HG03060 (cell line): Measurements from ENCODE around the gene SEMA3G.

Experiments
- ATAC-seq: cut with Tn5 transposase; IDR thresholded peaks from one replicate; pipeline ENCODE4 v1.9.1; 2021; ENCODE audit warnings: low read depth, moderate number of reproducible peaks; ENCODE audit not compliant: unreplicated experiment

The SEMA3G gene

GRCh38 chr3:52444860-52445793, at the start of gene SEMA3G:
TSS of gene SEMA3G (minus strand) at chr3:52445103. CDS start at chr3:52445027, 76 bp downstream.
- no peak for ATAC-seq

GRCh38 chr3:52494445-52494844, 49.5 kb upstream of the SEMA3G start:
- no peak for ATAC-seq

- no peak for ATAC-seq
These were observed 48.5 kb upstream of the SEMA3G start for GRCh38 chr3:52493232-52494017.

DNA sequence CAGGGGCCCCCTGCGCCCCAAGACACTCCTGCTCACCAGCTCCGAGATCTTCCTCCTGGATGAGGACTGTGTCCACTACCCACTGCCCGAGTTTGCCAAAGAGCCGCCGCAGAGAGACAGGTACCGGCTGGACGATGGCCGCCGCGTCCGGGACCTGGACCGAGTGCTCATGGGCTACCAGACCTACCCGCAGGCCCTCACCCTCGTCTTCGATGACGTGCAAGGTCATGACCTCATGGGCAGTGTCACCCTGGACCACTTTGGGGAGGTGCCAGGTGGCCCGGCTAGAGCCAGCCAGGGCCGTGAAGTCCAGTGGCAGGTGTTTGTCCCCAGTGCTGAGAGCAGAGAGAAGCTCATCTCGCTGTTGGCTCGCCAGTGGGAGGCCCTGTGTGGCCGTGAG, 47.2 kb upstream of the SEMA3G start:
- ATAC-seq, result no peak

- no peak for ATAC-seq
These were observed 46.1 kb upstream of the SEMA3G start for GRCh38 chr3:52490939-52491526.

- ATAC-seq, result no peak
These were observed 45.4 kb upstream of the SEMA3G start for GRCh38 chr3:52490035-52490938.

- no peak for ATAC-seq
These were observed 44.5 kb upstream of the SEMA3G start for GRCh38 chr3:52489453-52489852.

DNA sequence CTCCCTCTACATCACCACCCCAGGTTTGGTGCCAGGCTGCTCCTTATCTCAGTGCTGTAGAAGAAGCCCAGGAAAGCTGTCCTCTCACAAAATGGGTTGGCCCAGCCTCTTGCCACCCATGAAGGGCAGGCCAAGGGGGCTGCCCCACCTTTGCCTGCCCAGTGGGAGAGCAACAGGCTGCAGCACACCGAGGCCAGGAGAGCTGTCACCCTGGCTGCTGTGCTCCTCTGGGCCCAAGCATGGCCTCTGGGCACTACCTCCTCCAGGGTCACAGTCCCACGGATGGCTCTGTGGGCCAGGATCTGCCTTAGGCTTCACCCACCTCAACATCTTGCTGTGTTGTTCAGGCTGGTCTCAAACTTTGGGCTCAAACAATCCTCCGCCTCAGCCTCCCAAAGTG, 43.8 kb upstream of the SEMA3G start:
- ATAC-seq, result no peak

- ATAC-seq, result no peak
These were observed 43.1 kb upstream of the SEMA3G start for GRCh38 chr3:52487788-52488691.

DNA sequence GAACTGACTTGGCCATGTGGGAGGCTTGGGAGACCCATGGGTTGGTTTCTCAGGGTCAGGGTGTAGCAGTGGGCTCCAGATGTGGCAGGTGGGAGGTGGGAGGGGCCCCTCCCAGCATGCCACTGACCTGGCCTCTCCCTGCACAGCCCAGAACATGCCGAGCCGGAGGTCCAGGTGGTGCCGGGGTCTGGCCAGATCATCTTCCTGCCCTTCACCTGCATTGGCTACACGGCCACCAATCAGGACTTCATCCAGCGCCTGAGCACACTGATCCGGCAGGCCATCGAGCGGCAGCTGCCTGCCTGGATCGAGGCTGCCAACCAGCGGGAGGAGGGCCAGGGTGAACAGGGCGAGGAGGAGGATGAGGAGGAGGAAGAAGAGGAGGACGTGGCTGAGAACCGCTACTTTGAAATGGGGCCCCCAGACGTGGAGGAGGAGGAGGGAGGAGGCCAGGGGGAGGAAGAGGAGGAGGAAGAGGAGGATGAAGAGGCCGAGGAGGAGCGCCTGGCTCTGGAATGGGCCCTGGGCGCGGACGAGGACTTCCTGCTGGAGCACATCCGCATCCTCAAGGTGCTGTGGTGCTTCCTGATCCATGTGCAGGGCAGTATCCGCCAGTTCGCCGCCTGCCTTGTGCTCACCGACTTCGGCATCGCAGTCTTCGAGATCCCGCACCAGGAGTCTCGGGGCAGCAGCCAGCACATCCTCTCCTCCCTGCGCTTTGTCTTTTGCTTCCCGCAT, 42.3 kb upstream of the SEMA3G start:
- ATAC-seq, result no peak

DNA sequence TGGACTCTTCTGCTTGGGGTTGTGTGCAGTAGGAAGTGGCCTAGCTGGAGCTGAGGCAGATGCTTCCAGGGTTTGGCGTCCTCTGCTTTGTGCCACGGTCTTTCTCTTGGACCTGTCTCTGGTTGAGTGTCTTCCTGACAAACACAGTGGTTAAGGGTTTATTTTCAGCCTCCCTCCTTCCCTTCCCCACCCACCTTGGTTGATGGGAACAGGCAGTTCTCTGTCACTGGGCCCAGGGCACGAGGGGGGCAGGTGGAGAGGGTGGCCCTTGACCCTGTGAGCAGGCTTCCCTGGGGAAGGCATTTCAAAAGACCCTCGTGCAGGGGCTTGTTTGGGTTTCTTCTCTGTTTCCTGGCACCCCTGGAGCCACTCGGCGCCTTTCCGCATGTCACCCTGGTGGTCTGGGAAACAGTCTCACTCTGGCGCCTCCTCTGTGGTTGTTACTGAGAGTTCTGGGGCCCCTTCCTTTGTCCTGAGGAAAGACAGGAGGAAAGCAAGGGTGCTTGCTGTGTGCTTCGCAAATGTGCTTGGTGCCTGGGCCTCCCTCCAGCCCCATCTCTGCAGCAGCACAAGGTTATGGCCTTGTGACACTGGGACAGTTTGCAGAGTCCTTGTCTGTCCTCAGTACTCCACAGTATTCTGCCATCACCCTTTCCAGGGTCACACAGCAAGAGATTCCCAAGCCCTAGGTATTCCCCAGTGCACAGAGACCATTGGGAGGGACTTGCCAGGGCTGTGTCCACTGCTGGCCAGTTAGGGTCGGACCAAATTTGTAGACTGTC, 40.0 kb upstream of the SEMA3G start:
- no peak for ATAC-seq

GRCh38 chr3:52483577-52484381, 38.9 kb upstream of the SEMA3G start:
- ATAC-seq, result no peak

- no peak for ATAC-seq
These were observed 38.2 kb upstream of the SEMA3G start for GRCh38 chr3:52483081-52483480.

DNA sequence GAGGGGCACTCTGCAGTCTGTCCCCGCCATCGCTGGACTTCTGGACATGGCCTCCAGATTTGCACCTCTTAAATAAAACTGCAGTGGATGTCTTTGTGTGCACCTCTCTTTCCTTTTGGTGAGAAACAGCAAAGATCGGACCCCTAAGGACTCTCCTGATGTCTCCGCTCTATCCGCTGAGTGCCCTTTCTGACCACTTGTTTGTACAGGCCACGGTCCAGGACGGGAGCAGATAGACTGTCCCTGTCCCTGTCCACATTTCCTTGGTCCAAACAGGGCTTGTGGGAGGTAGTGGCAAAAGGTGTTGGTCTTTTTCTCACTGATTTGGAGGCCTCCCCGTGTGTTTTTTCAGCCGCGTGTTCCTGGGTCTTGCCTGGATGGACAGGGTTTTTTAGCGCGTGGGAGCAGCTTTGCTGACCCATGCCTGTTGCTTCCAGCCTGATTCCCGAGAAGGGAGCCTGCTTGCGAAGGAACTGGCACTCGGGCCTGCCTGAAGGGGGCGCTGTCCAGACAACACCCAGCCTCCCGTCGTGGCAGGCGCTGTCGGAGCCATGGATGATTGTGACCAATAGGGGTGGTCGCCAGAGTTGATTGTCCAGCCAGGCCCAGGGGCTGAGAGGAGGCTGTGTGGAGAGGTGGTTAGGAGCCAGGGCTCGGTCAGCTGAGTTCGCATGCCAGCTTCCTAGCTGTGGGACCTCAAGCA, 37.1 kb upstream of the SEMA3G start:
- ATAC-seq, result no peak

- ATAC-seq, result no peak
These were observed 36.1 kb upstream of the SEMA3G start for GRCh38 chr3:52480768-52481715.
